ENCODE data around the gene SMG1. TPM values are rescaled to one million over a fixed set of nuclear protein-coding genes. Genes with fewer than 3 reads are reported as not detected.
"Not testable (repeated sequence)": the region's sequence is repeated elsewhere in the genome, so short reads cannot be mapped to it uniquely, and the experiment has no call there.

SMG1 gene
- polyA plus RNA-seq, 4 donors = 49.8 to 59.0 (median 53.3) TPM

DNA sequence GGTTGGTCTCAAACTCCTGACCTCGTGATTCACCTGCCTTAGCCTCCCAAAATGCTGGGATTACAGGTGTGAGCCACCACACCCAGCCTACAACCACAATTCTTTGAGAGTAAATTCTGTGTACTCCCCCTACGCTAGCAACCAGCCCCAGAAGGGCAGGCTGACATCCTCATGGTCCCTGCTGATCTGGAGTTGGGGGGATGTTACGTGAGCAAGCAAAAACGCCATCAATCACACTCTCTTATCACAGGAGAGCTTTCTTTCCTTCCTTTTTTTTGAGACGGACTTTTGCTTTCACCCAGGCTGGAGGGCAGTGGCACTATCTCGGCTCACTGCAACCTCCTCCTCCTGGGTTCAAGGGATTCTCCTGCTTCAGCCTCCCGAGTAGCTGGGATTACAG lies 154.0 kb downstream of the SMG1 start:
- DNase-seq (ENCODE audit: low read depth in 4 of 4, low spot score in 3 of 4) = not testable (repeated sequence)

DNA sequence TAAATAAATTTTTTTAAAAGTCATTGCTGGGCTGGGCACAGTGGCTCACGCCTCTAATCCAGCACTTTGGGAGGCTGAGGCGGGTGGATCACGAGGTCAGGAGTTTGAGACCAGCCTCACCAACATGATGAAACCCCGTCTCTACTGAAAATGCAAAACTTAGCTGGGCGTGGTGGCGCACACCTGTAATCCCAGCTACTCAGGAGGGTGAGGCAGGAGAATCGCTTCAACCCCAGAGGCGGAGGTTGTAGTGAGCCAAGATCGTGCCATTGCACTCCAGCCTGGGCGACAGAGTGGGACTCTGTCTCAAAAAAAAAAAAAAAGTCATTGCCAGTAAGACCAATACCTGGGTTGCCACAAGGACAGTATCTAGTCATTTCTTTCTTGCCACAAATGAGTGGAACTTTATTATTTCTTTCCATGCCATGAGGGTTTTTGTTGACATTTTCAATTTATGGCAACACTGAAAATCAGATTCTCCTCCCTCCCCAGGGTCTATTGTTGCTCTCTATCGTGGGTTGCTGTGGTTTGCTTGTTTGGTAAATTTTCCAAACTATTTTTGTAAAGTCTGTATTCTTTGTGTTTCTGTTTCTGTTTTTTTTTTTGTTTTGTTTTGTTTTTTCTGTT lies 155.8 kb downstream of the SMG1 start:
- not testable (repeated sequence) for DNase-seq (ENCODE audit: low read depth in 4 of 4, low spot score in 3 of 4)

DNA sequence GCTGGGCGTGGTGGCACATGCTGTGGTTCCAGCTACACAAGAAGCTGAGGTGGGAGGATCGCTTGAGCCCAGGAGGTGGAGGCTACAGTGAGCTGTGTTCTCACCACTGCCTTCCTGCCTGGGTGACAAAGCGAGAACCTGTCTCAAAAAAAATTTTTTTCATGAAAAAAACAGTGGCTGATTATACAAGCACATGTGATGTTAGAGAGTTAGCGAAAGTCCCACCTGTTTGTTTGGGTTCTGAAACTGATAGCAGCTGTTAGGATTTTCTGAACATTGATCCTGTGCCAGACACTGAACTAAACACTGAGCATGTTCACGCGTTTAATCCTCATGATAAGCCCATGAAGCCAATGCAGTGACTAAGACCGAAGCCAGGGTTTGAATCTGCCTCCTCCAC lies 159.0 kb downstream of the SMG1 start:
- DNase-seq (ENCODE audit: low read depth in 4 of 4, low spot score in 3 of 4) = not testable (repeated sequence)

GRCh38 chr16:18762713-18763112 lies 163.5 kb downstream of the SMG1 start:
- DNase-seq (ENCODE audit: low read depth in 4 of 4, low spot score in 3 of 4) = not testable (repeated sequence)

DNA sequence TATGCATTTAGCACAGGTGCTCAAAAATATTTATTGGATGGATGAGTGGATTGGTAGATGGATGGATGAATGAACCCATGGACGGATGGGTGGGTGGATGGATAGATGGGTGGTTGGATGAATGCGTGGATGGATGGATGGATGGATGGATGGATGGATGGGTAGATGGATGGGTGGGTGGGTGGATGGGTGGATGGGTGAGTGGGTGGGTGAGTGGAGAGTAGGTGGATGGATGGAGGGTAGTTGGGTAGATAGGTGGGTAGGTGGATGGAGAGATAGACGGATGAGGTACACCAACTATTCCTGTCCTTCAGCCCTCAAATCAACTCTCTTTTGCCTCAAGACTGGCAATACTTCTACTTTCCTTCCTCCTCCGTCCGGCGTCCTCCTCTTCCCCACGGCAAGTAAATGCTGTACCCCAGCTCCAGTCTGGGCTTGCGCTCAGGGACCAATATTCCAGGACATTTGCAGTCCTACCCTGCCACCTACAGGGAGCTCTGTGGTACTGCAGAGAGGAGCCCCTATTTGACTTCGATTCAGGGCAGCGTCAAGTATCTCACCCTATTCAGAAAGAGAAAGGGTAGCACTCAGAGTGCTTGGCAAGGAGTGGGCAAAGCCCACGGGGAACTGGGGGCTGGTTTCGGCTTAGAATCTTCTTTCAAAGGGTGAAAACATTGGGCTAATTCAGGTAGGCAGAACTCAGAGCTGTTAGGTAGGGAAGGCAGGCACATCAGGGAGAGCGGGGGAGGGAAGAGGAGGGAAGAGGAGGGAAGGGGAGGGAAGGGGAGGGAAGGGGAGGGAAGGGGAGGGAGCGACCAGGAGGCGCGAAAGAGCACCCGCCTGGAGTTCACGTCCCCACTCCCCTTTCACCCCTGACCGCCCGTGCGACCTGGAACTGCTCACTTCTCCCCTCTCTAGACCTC lies 166.3 kb downstream of the SMG1 start:
- DNase-seq (ENCODE audit: low read depth in 4 of 4, low spot score in 3 of 4) = not testable (repeated sequence)

GRCh38 chr16:18757960-18758660 lies 168.1 kb downstream of the SMG1 start:
- not testable (repeated sequence) for DNase-seq (ENCODE audit: low read depth in 4 of 4, low spot score in 3 of 4)

GRCh38 chr16:18756639-18757038 lies 169.6 kb downstream of the SMG1 start:
- DNase-seq (ENCODE audit: low read depth in 4 of 4, low spot score in 3 of 4) = not testable (repeated sequence)

Other genes with a start within 250 kb of the SMG1 start
- gene RPS15A, start 136.1 kb downstream of the SMG1 start, polyA plus RNA-seq (ENCODE audit: insufficient read length in 4 of 4) = 1,000 to 10,000 TPM; 1,992 to 2,216 (median 2,073) TPM
- gene ARL6IP1, start 124.9 kb downstream of the SMG1 start, polyA plus RNA-seq (ENCODE audit: insufficient read length in 4 of 4) = 100 to 1,000 TPM; 283 to 315 (median 307) TPM
- 1 to 10 TPM; 1.7 to 2.1 (median 1.9) TPM for gene TMC7, start 57.5 kb upstream of the SMG1 start, polyA plus RNA-seq (ENCODE audit: insufficient read length in 4 of 4)
- 10 to 100 TPM; 29.5 to 35.5 (median 33.1) TPM for gene COQ7, start 141.2 kb upstream of the SMG1 start, polyA plus RNA-seq (ENCODE audit: insufficient read length in 4 of 4)
- 10 to 100 TPM; 16.9 to 17.8 (median 17.3) TPM for gene ITPRIPL2, start 187.6 kb upstream of the SMG1 start, polyA plus RNA-seq (ENCODE audit: insufficient read length in 4 of 4)
- 10 to 100 TPM in 1 of 4 donors, 1 to 10 TPM in 3; 8.7 to 10.5 (median 9.2) TPM for gene SYT17, start 241.8 kb upstream of the SMG1 start, polyA plus RNA-seq (ENCODE audit: insufficient read length in 4 of 4)